GM23248 (cell line): ENCODE measurements around the gene GGA3.

Experiments used
- EZH2 ChIP-seq: fragments of 200-600 bp; sonication (generic); IDR thresholded peaks from 2 replicates; pipeline ENCODE4 v1.6.1; 2018; ENCODE audit warnings: antibody characterized with exemption, mild to moderate bottlenecking; ENCODE audit not compliant: insufficient read depth, poor library complexity, severe bottlenecking
- EZH2phosphoT487 ChIP-seq: fragments of 200-600 bp; sonication (generic); IDR thresholded peaks from 2 replicates; pipeline ENCODE4 v1.6.1; 2018; ENCODE audit warnings: antibody characterized with exemption, moderate library complexity, mild to moderate bottlenecking, low read depth; ENCODE audit not compliant: insufficient read depth

GRCh38 chr17:75227729-75228128 is 33.7 kb downstream of the GGA3 start:
- TF ChIP-seq EZH2 (no peak), EZH2phosphoT487 (no peak)
